Stomach (tissue), 9 donors: ENCODE data around the gene WASL. TPM values are rescaled to one million over a fixed set of nuclear protein-coding genes. Genes with fewer than 3 reads are reported as not detected.

Source experiments
- DNase-seq, 2 donors: peaks; one replicate each; pipeline versions ENCODE4 v3.0.0 to v3.0.0-alpha.2; 2013 to 2019
- H3K27ac ChIP-seq, 5 donors: fragments of 200-600 bp in 4 of 5; sonication (generic) in 4 of 5; one replicate each; pipeline ENCODE4 v1.5.1; 2013 to 2019; ENCODE audit warnings: mild to moderate bottlenecking in 1 of 5, moderate library complexity in 1 of 5
- H3K27me3 ChIP-seq, 3 donors: fragments of 200-600 bp; sonication (generic); one replicate each; pipeline ENCODE4 v1.5.1; 2017 to 2019; ENCODE audit warnings: mixed run types in 1 of 3
- H3K36me3 ChIP-seq, 4 donors: fragments of 200-600 bp; sonication (generic); 1 replicate in 3 of 4; 2 replicates in 1 of 4; pipeline ENCODE4 v1.5.1; 2016 to 2019
- H3K4me1 ChIP-seq, 4 donors: fragments of 200-600 bp; sonication (generic); one replicate each; pipeline ENCODE4 v1.5.1; 2016 to 2019
- H3K4me3 ChIP-seq, 4 donors: fragments of 200-600 bp; sonication (generic) in 3 of 4; one replicate each; pipeline ENCODE4 v1.5.1; 2016 to 2019; ENCODE audit warnings: mild to moderate bottlenecking in 1 of 4
- H3K9me3 ChIP-seq, 4 donors: fragments of 200-600 bp; sonication (generic); one replicate each; pipeline ENCODE4 v1.5.1; 2016 to 2019
- CTCF ChIP-seq, 7 experiments: fragments of 450-650 bp in 4 of 7; fragments of 200-600 bp in 3 of 7; sonication (generic) in 3 of 7; IDR thresholded peaks; one replicate each; pipeline ENCODE4 v1.5.1; 2016 to 2019; ENCODE audit warnings: antibody characterized with exemption in 7 of 7, control low read depth in 2 of 7, mild to moderate bottlenecking in 1 of 7
- EP300 ChIP-seq: sonication (generic); formaldehyde crosslinking; IDR thresholded peaks from one replicate; pipeline ENCODE4 v1.6.1; 2017; ENCODE audit warnings: antibody characterized with exemption
- POLR2A ChIP-seq, 4 donors: fragments of 450-650 bp; IDR thresholded peaks; one replicate each; pipeline ENCODE4 v1.6.1; 2016; ENCODE audit warnings: antibody characterized with exemption in 4 of 4, control low read depth in 2 of 4, mild to moderate bottlenecking in 1 of 4, moderate library complexity in 1 of 4
- POLR2AphosphoS5 ChIP-seq, 3 donors: sonication (generic); formaldehyde crosslinking; IDR thresholded peaks; one replicate each; pipeline ENCODE4 v1.6.1; 2016; ENCODE audit warnings: antibody characterized with exemption in 3 of 3
- WGBS, 5 donors: extraction: QIAGEN DNeasy Blood & Tissue Kit in 3 of 5; methylation state at CpG; one replicate each; pipeline versions ENCODE4 v1.1.5 to v1.1.7; 2013 to 2018; 5-methylcytosine and 5-hydroxymethylcytosine counted together
- intact Hi-C: fragments of 100-400 bp; cut with DNase I; formaldehyde crosslinking; loops from one replicate; pipeline ENCODE4 v1.15.1; 2023; ENCODE audit warnings: low total_unique reads
- polyA plus RNA-seq, 3 donors: library from polyadenylated mRNA; stranded (reverse); fragments of 200-250 nt; gene quantifications; one replicate each; pipeline ENCODE4 v1.2.3, GENCODE V29; 2013
- total RNA-seq, 5 donors: library from RNA; depleted of rRNA; stranded (reverse); fragments of >200 nt; gene quantifications; one replicate each; pipeline versions ENCODE4 v1.1.0 to v1.2.3, GENCODE V29; 2014 to 2016
- donor health status: healthy with polysubstance abuse.
- donor health status: Bipolar disorder and iron deficiency.
- donor health status: healthy.

WASL gene
- total and polyA plus RNA-seq, 8 donors, result 9.0 to 56.7 (median 21.7) TPM

GRCh38 chr7:123681561-123681960, 67.2 kb downstream of the WASL start:
- intact Hi-C loops, result no loop called here
- H3K9me3 ChIP-seq, result no peaks in the 10 kb centered on the region
- H3K4me3 ChIP-seq, result no peak overlapping the region
- peaks cover 0 to 46% (median 37%) of the 10 kb centered on the region in 4 donors for H3K36me3 ChIP-seq
- H3K27me3 ChIP-seq, result no peaks in the 10 kb centered on the region
- no peak for TF ChIP-seq POLR2AphosphoS5 (IDR thresholded peaks at IDR 0.05)
- peak in 1 of 2 donors; percentile 23 for DNase-seq
- no peaks in the 10 kb centered on the region for H3K4me1 ChIP-seq
- no peak overlapping the region for H3K27ac ChIP-seq
- 52 to 66% (median 64%) methylated on average over 2 of the region's 2 CpGs for WGBS, 5 donors

GRCh38 chr7:123680580-123680979, 68.2 kb downstream of the WASL start:
- no peak overlapping the region for H3K4me3 ChIP-seq
- no peaks in the 10 kb centered on the region for H3K9me3 ChIP-seq
- H3K27me3 ChIP-seq, result no peaks in the 10 kb centered on the region
- DNase-seq, result no peak
- 70 to 91% (median 87%) methylated on average over 3 of the region's 3 CpGs for WGBS, 5 donors
- H3K4me1 ChIP-seq, result peaks cover 0 to under 1% (median 0%) of the 10 kb centered on the region in 4 donors
- intact Hi-C loops, result no loop called here
- TF ChIP-seq CTCF (IDR thresholded peaks at IDR 0.05), result no peak
- no peak for TF ChIP-seq POLR2AphosphoS5 (IDR thresholded peaks at IDR 0.05)
- no peak for TF ChIP-seq EP300
- TF ChIP-seq POLR2A (IDR thresholded peaks at IDR 0.05), result no peak
- H3K27ac ChIP-seq, result no peak overlapping the region
- H3K36me3 ChIP-seq, result peaks cover 0 to 46% (median 35%) of the 10 kb centered on the region in 4 donors

GRCh38 chr7:123679614-123680013, 69.2 kb downstream of the WASL start:
- H3K27me3 ChIP-seq, result no peaks in the 10 kb centered on the region
- TF ChIP-seq EP300, result no peak
- no peak overlapping the region for H3K27ac ChIP-seq
- intact Hi-C loops, result no loop called here
- H3K4me3 ChIP-seq, result no peak overlapping the region
- DNase-seq, result no peak
- WGBS, 5 donors, result 92 to 96% (median 96%) methylated on average over 3 of the region's 3 CpGs
- H3K36me3 ChIP-seq, result peaks cover 0 to 37% (median 28%) of the 10 kb centered on the region in 4 donors
- H3K9me3 ChIP-seq, result no peaks in the 10 kb centered on the region
- peaks cover 0 to 10% (median 5%) of the 10 kb centered on the region in 4 donors for H3K4me1 ChIP-seq

- intact Hi-C loops, result no loop called here
- Histone ChIP-seq H3K4me1 (peaks cover 0 to 21% (median 10%) of the 10 kb centered on the region in 4 donors), H3K27me3 (no peaks in the 10 kb centered on the region), H3K4me3 (no peak overlapping the region), H3K27ac (no peak overlapping the region), H3K9me3 (no peaks in the 10 kb centered on the region), H3K36me3 (peaks cover 0 to 22% (median 13%) of the 10 kb centered on the region in 4 donors)
- 69 to 86% (median 78%) methylated on average over 2 of the region's 2 CpGs for WGBS, 5 donors
- TF ChIP-seq CTCF (IDR thresholded peaks at IDR 0.05) (no peak), POLR2AphosphoS5 (IDR thresholded peaks at IDR 0.05) (no peak), EP300 (no peak), POLR2A (IDR thresholded peaks at IDR 0.05) (no peak)
- DNase-seq, result no peak
Observed at GRCh38 chr7:123677061-123677715, 71.6 kb downstream of the WASL start.

GRCh38 chr7:123675181-123675473, 73.7 kb downstream of the WASL start:
- peaks cover 0 to 21% (median 10%) of the 10 kb centered on the region in 4 donors for H3K4me1 ChIP-seq
- no peak overlapping the region for H3K27ac ChIP-seq
- peaks cover 0 to 7% (median 2%) of the 10 kb centered on the region in 4 donors for H3K36me3 ChIP-seq
- TF ChIP-seq EP300, result no peak
- TF ChIP-seq POLR2AphosphoS5 (IDR thresholded peaks at IDR 0.05), result no peak
- no peak for TF ChIP-seq POLR2A (IDR thresholded peaks at IDR 0.05)
- no peak for TF ChIP-seq CTCF (IDR thresholded peaks at IDR 0.05)
- intact Hi-C loops, result no loop called here
- DNase-seq, result no peak
- no peaks in the 10 kb centered on the region for H3K9me3 ChIP-seq
- no peaks in the 10 kb centered on the region for H3K27me3 ChIP-seq
- H3K4me3 ChIP-seq, result no peak overlapping the region
